ENCODE results near the gene TRIM6. TPM values are rescaled to one million over a fixed set of nuclear protein-coding genes. Genes with fewer than 3 reads are reported as not detected.

Gene TRIM6
- total RNA-seq, 1 donor from 2014 or later = 23.9 TPM

DNA sequence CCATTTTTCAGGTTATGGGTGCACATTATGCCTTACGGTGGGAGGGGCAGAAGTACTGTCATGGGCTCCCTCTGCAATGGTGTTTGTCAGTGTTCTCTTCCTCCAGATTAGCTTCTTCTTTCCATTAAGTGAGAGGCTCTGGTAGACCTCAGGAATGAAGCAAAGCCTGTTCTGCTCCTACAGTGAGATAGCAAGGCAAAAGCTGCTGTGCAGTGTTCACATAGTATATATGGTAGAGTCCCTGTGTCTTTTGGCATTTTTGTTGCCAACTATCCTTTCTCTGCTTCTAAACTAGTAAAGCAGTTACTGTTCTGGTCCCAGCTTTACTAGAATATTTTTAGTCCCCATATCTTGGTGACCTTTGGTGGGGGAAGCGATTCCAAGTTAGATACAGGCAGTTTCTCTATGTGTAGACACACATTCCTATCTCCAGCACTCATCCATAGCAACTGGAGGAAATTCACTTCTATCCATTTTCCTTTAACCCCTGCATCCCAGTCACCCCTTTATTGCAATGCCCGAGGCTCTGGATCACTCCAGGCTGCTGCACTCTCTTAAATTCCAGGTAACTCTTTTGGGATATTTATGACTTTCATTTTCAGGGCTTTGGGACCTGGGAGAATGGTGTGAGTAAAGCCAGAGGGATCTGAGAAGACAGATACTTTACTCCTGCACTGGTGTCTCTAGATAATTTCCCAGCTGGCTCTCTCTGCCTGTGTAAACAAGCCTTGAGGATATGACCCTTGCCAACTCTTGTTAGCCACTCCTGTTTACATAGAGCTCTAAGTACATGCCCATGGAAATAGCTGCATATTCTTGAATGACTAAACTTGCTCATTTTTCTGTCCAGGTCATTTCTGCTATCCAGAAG lies 24.4 kb downstream of the TRIM6 start:
- H3K9me3 Mint-ChIP-seq (ENCODE audit: unreplicated experiment) = no peaks in the 10 kb centered on the region
- FAIRE-seq = peak; percentile 9
- H3K9me3 ChIP-seq (ENCODE audit: insufficient read depth, low read depth, low read length) = no peaks in the 10 kb centered on the region

DNA sequence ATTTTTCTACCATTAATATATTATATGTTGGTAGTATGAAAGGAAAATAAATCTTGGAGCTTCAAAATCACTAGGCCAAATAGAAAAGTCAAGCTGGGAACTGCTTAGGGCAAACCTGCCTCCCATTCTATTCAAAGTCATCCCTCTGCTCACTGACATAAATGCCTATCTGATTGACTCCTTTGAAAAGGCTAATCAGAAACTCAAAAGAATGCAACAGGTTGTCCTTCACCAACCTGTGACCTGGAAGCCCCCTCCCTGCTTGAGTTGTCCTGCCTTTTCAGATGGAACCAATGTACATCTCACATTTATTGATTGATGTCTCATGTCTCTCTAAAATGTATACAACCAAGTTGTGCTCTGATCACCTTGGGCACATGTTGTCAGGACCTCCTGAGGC lies 25.1 kb downstream of the TRIM6 start:
- Histone ChIP-seq H4K20me1 (ENCODE audit: insufficient read depth, low read length) (no peaks in the 10 kb centered on the region), H2AFZ (ENCODE audit: low read depth, low read length) (no peak overlapping the region), H3K9me3 (ENCODE audit: insufficient read depth, low read depth, low read length) (no peaks in the 10 kb centered on the region), H3K9ac (ENCODE audit: low read length) (peak overlapping the region; percentile 46), H3K27me3 (ENCODE audit: insufficient read depth, low read length) (no peaks in the 10 kb centered on the region), H3K36me3 (ENCODE audit: insufficient read depth, low read length) (no peaks in the 10 kb centered on the region), H3K4me1 (ENCODE audit: insufficient read depth, low read length) (peaks cover 43% of the 10 kb centered on the region), H3K27ac (ENCODE audit: low read depth, low read length) (peak overlapping the region; percentile 97), H3K79me2 (ENCODE audit: insufficient read depth, low read length) (no peaks in the 10 kb centered on the region), H3K4me2 (ENCODE audit: low read length) (peak overlapping the region; percentile 80), H3K4me3 (ENCODE audit: insufficient read depth, low read depth, low read length) (no peak overlapping the region)
- peaks cover 35% of the 10 kb centered on the region for H3K4me1 Mint-ChIP-seq (ENCODE audit: low read depth, unreplicated experiment)
- no peak overlapping the region for H3K4me3 Mint-ChIP-seq (ENCODE audit: unreplicated experiment)
- H3K36me3 Mint-ChIP-seq (ENCODE audit: low read depth, unreplicated experiment) = no peaks in the 10 kb centered on the region
- peak overlapping the region; percentile 88 for H3K27ac Mint-ChIP-seq (ENCODE audit: unreplicated experiment)
- no peaks in the 10 kb centered on the region for H3K27me3 Mint-ChIP-seq (ENCODE audit: low read depth, unreplicated experiment)
- TF ChIP-seq CTCF (IDR thresholded peaks at IDR 0.05; ENCODE audit: insufficient read depth, low read depth, low read length) (no peak), EZH2 (IDR thresholded peaks at IDR 0.05; ENCODE audit: insufficient read depth, low read length) (no peak)
- H3K9me3 Mint-ChIP-seq (ENCODE audit: unreplicated experiment) = no peaks in the 10 kb centered on the region
- FAIRE-seq (no peak), DNase-seq (ENCODE audit: low read depth) (no peak)

More for the DNA sequence above, 24.4 kb downstream of the TRIM6 start:
- H3K27me3 ChIP-seq (ENCODE audit: insufficient read depth, low read length) = no peaks in the 10 kb centered on the region
- H3K4me1 ChIP-seq (ENCODE audit: insufficient read depth, low read length) = peaks cover 43% of the 10 kb centered on the region
- Mint-ChIP-seq H3K27me3 (ENCODE audit: low read depth, unreplicated experiment) (no peaks in the 10 kb centered on the region), H3K4me3 (ENCODE audit: unreplicated experiment) (peak overlapping the region; percentile 64), H3K36me3 (ENCODE audit: low read depth, unreplicated experiment) (no peaks in the 10 kb centered on the region), H3K4me1 (ENCODE audit: low read depth, unreplicated experiment) (peaks cover 30% of the 10 kb centered on the region), H3K27ac (ENCODE audit: unreplicated experiment) (peak overlapping the region; percentile 88)
- H3K4me3 ChIP-seq (ENCODE audit: insufficient read depth, low read depth, low read length) = peak overlapping the region; percentile 31
- H3K27ac ChIP-seq (ENCODE audit: low read depth, low read length) = peak overlapping the region; percentile 97
- peak overlapping the region; percentile 80 for H3K4me2 ChIP-seq (ENCODE audit: low read length)
- H2AFZ ChIP-seq (ENCODE audit: low read depth, low read length) = no peak overlapping the region
- H3K79me2 ChIP-seq (ENCODE audit: insufficient read depth, low read length) = no peaks in the 10 kb centered on the region
- TF ChIP-seq CTCF (IDR thresholded peaks at IDR 0.05; ENCODE audit: insufficient read depth, low read depth, low read length) (no peak), EZH2 (IDR thresholded peaks at IDR 0.05; ENCODE audit: insufficient read depth, low read length) (no peak)
- DNase-seq (ENCODE audit: low read depth) = peak; percentile 90
- no peaks in the 10 kb centered on the region for H3K36me3 ChIP-seq (ENCODE audit: insufficient read depth, low read length)
- no peaks in the 10 kb centered on the region for H4K20me1 ChIP-seq (ENCODE audit: insufficient read depth, low read length)
- peak overlapping the region; percentile 83 for H3K9ac ChIP-seq (ENCODE audit: low read length)

- no peak for FAIRE-seq
- Mint-ChIP-seq H3K27me3 (ENCODE audit: low read depth, unreplicated experiment) (no peaks in the 10 kb centered on the region), H3K27ac (ENCODE audit: unreplicated experiment) (peak overlapping the region; percentile 3)
Observed at GRCh38 chr11:5622802-5623201, 26.4 kb downstream of the TRIM6 start.

More at GRCh38 chr11:5622802-5623201, 26.4 kb downstream of the TRIM6 start:
- Histone ChIP-seq H3K27ac (ENCODE audit: low read depth, low read length) (no peak overlapping the region), H3K36me3 (ENCODE audit: insufficient read depth, low read length) (no peaks in the 10 kb centered on the region), H3K9ac (ENCODE audit: low read length) (no peak overlapping the region), H3K27me3 (ENCODE audit: insufficient read depth, low read length) (no peaks in the 10 kb centered on the region), H3K4me1 (ENCODE audit: insufficient read depth, low read length) (peaks cover 43% of the 10 kb centered on the region), H4K20me1 (ENCODE audit: insufficient read depth, low read length) (no peaks in the 10 kb centered on the region), H3K9me3 (ENCODE audit: insufficient read depth, low read depth, low read length) (no peaks in the 10 kb centered on the region), H3K79me2 (ENCODE audit: insufficient read depth, low read length) (no peaks in the 10 kb centered on the region), H3K4me3 (ENCODE audit: insufficient read depth, low read depth, low read length) (no peak overlapping the region), H3K4me2 (ENCODE audit: low read length) (no peak overlapping the region), H2AFZ (ENCODE audit: low read depth, low read length) (no peak overlapping the region)
- TF ChIP-seq CTCF (IDR thresholded peaks at IDR 0.05; ENCODE audit: insufficient read depth, low read depth, low read length) = no peak
- no peak for TF ChIP-seq EZH2 (IDR thresholded peaks at IDR 0.05; ENCODE audit: insufficient read depth, low read length)
- Mint-ChIP-seq H3K36me3 (ENCODE audit: low read depth, unreplicated experiment) (peaks cover 3% of the 10 kb centered on the region), H3K9me3 (ENCODE audit: unreplicated experiment) (no peaks in the 10 kb centered on the region), H3K4me3 (ENCODE audit: unreplicated experiment) (no peak overlapping the region), H3K4me1 (ENCODE audit: low read depth, unreplicated experiment) (peaks cover 37% of the 10 kb centered on the region)
- DNase-seq (ENCODE audit: low read depth) = no peak
